Mucosa of descending colon (tissue), 3 donors: ENCODE measurements around the gene SIRT5. TPM values are rescaled to one million over a fixed set of nuclear protein-coding genes. Genes with fewer than 3 reads are reported as not detected.

Experiments
- ATAC-seq: fragments of 200-7000 bp; cut with Tn5 transposase; one replicate; pipeline ENCODE4 v1.9.1; 2020; ENCODE audit warnings: mild to moderate bottlenecking, moderate library complexity
- DNase-seq, 3 donors: peaks; one replicate each; pipeline ENCODE4 v3.0.0-alpha.2; 2020
- H3K36me3 ChIP-seq: fragments of 200-600 bp; one replicate; pipeline ENCODE4 v1.8.0; 2021; ENCODE audit warnings: low read depth, mild to moderate bottlenecking
- H3K4me1 ChIP-seq: fragments of 200-600 bp; one replicate; pipeline ENCODE4 v1.8.0; 2021; ENCODE audit warnings: low read depth, mild to moderate bottlenecking
- H3K4me3 ChIP-seq: fragments of 200-600 bp; one replicate; pipeline ENCODE4 v1.8.0; 2021; ENCODE audit warnings: mild to moderate bottlenecking
- H3K9me3 ChIP-seq: fragments of 200-600 bp; one replicate; pipeline ENCODE4 v1.8.0; 2021; ENCODE audit warnings: mild to moderate bottlenecking
- CTCF ChIP-seq: fragments of 200-600 bp; IDR thresholded peaks from one replicate; pipeline ENCODE4 v1.8.0; 2022; ENCODE audit warnings: antibody characterized with exemption, mild to moderate bottlenecking
- intact Hi-C, 2 donors: fragments of 100-400 bp; cut with DNase I in 1 of 2; cut with micrococcal nuclease in 1 of 2; formaldehyde crosslinking; loops; one replicate each; pipeline versions ENCODE4 v1.11.0 to v1.11.1; 2022; cut with DNase I, micrococcal nuclease
- total RNA-seq, 3 donors: library from RNA; stranded (reverse); fragmentation: NEBNext Ultra II Directional in 2 of 3; extraction: Animal tissue kit (Norgen Biotek cat#: 25700) in 2 of 3; gene quantifications; one replicate each; pipeline versions ENCODE4 v1.2.1 to v1.2.4, GENCODE V29; 2021 to 2023
- donor health status: DM: no; HTN: no; CAD: no; lungs with moderate emphysema.
- donor health status: DM: no; HTN: no; CAD: no.
- donor health status: DM: no; HTN: yes; CAD: no.

SIRT5 gene
- total RNA-seq, 3 donors from 2014 or later: 15.9 to 21.1 (median 16.5) TPM

DNA sequence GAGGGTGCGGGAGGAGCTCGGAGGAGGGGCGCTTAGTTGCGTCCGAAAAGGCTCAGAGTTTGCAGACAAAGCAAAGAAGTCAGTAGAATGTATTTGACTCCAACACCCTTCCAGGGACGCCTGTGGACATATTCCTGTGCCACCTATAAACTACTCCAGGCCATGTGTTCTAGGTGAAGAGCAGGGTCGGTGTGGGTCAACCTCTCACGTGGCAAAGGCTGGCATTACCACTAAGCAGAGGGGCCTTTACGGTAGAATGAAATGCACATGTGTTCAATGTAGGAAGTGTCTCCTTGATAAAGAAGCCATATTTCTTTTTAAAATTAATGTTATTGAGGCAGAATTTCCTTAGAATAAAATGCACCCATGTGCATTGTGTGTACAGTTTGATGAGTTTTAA, 15.4 kb downstream of the SIRT5 start:
- no peak for ATAC-seq
- intact Hi-C loops: no loop called here
- DNase-seq: no peak
- H3K9me3 ChIP-seq: no peaks in the 10 kb centered on the region
- no peak for TF ChIP-seq CTCF
- H3K4me1 ChIP-seq: no peaks in the 10 kb centered on the region
- H3K36me3 ChIP-seq: no peaks in the 10 kb centered on the region
- no peak overlapping the region for H3K4me3 ChIP-seq

GRCh38 chr6:13590574-13591153, 16.3 kb downstream of the SIRT5 start:
- H3K4me3 ChIP-seq: no peak overlapping the region
- intact Hi-C loops: no loop called here
- ATAC-seq (no peak), DNase-seq (no peak)
- no peaks in the 10 kb centered on the region for H3K4me1 ChIP-seq
- H3K36me3 ChIP-seq: no peaks in the 10 kb centered on the region
- no peaks in the 10 kb centered on the region for H3K9me3 ChIP-seq
- TF ChIP-seq CTCF: no peak

DNA sequence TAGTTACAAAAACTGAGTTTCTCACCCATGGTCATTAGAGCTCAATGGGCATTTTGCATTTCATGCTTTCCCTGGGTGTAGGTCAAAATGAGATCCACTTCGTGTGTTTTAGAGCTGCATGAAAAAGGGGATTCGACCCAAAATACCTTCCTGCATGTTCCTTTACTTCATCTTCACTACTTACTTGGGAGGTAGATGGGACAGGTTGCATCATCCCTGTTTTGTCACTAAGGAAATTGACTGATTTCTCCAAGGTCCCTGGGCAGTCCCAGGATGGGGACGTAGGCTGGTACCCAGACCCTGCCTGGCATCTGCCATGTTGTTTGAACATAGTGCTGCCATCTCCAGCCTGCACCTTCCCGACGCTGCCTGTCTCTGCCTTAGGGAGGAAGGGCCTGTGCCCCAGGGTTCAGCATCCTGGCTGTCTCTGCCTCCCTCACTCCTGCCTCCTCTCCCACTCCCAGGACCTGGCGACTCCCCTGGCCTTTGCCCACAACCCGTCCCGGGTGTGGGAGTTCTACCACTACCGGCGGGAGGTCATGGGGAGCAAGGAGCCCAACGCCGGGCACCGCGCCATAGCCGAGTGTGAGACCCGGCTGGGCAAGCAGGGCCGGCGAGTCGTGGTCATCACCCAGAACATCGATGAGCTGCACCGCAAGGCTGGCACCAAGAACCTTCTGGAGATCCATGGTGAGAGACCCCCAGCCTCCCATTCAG, 17.0 kb downstream of the SIRT5 start:
- Histone ChIP-seq H3K36me3 (no peaks in the 10 kb centered on the region), H3K4me3 (no peak overlapping the region), H3K4me1 (no peaks in the 10 kb centered on the region), H3K9me3 (no peaks in the 10 kb centered on the region)
- TF ChIP-seq CTCF: no peak
- ATAC-seq (no peak), DNase-seq (no peak)
- intact Hi-C loops: no loop called here

DNA sequence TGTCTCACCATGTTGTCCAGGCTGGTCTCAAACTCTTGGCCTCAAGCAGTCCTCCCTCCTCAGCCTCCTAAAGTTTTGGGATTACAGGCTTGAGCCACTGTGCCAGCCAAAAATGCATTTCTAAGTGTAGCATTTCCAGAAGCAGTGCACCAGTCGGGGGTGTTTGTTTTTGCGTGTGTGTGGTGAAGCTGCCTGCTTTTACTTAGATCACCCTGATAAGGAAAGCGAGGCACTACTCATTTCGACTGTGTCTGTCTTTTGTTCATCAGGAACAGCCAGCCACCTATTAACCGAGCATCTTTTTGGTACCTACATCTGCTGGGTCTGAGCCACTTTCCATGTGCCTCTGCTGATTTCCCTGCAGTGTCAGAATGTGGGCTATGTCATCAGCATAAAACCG, 18.7 kb downstream of the SIRT5 start:
- H3K4me3 ChIP-seq: no peak overlapping the region
- intact Hi-C loops: no loop called here
- H3K9me3 ChIP-seq: no peaks in the 10 kb centered on the region
- DNase-seq: no peak
- TF ChIP-seq CTCF: no peak
- ATAC-seq: no peak
- no peaks in the 10 kb centered on the region for H3K4me1 ChIP-seq
- no peaks in the 10 kb centered on the region for H3K36me3 ChIP-seq

- DNase-seq (no peak), ATAC-seq (no peak)
- TF ChIP-seq CTCF: no peak
- H3K9me3 ChIP-seq: no peaks in the 10 kb centered on the region
- intact Hi-C loops: no loop called here
- H3K36me3 ChIP-seq: no peaks in the 10 kb centered on the region
- no peaks in the 10 kb centered on the region for H3K4me1 ChIP-seq
- H3K4me3 ChIP-seq: no peak overlapping the region
These were observed 19.3 kb downstream of the SIRT5 start for GRCh38 chr6:13593720-13594119.
